ENCODE measurements around the gene RIT2.

Gene RIT2

DNA sequence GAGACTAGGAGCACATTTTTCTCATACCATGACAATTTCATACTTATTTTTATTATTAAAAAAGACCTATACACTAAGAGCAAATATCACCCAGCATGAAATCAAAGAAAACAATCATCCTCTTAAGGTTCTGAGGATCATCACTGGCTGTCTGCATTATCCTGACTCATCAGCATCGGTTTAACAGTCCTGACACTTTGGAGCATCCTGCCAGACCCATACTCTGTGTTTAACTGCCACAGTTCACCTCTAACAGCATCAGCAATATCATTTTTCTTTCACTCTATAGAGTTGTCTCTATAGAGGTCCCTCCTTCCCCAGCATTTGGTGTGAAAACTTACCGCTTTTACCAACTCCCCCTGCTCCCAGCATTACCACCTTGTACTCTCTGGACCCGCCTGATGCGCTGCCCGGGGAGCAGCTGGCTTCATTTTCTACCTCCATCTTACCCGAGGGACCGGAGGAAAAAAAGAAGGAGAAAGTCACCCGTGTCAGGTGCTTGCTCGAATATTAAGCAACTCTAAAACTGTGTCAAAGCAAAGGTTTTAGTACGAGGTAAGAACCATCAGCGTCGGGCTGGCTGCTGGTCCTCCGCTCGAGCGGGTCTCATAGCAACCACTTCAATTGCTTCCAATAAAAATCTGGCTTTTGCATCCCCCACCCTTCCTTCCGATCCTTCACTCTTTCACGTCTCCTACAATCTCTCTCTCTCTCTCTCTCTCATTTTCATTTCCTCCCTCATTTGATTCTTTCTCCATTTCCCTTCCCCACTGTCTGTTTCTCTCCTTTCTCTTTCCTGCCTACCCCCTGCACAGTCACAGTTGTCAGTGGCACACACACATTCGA lies at the start of gene RIT2:
RIT2 (minus strand) TSS at position 610 of the 846 bp plus-strand sequence.
- no peak for DNase-seq

GRCh38 chr18:43161528-43161927 lies 46.0 kb upstream of the RIT2 start:
- no peak for DNase-seq

- DNase-seq, result no peak
These were observed 45.0 kb upstream of the RIT2 start for GRCh38 chr18:43160509-43160908.

DNA sequence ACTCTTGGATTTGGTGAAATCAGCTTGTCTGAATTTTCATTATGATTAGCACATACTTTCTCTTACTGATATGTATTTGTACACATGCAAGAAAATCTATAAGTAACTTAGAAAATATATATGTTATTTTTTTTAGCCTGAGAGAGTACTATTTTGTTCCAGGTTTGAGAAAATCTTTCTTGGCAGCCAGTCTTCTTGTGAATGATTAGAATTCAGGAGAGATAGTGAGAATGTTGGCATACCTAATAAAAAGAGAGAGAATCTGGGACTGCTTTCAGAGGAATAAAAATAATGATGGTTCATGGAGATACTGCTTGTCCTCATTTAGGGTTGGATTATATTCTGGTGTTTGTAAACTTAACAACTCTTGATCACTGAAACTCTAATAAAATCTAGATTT lies 44.4 kb upstream of the RIT2 start:
- DNase-seq, result no peak

GRCh38 chr18:43159086-43159770 lies 43.7 kb upstream of the RIT2 start:
- no peak for DNase-seq

- no peak for DNase-seq
These were observed 42.9 kb upstream of the RIT2 start for GRCh38 chr18:43158381-43158780.

DNA sequence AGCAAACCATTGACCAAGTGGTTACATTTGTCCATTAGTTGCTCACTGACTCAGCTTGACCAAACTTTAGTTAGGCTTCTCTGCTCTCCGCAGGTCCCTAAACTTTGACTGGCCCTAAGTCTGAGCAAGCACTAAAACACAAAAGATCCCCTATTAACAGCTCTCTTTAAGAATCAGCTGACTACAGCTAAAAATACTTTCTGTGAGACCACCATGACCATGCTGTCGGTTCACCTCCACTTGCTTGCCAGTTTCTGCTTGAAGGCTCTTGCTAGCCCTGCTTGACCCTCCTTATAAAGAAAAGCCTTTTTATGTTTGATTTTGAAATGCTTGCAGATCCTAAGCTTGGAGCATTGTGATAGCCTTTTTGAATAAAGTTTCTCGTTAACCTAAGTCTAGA lies 40.4 kb upstream of the RIT2 start:
- DNase-seq, result no peak

DNA sequence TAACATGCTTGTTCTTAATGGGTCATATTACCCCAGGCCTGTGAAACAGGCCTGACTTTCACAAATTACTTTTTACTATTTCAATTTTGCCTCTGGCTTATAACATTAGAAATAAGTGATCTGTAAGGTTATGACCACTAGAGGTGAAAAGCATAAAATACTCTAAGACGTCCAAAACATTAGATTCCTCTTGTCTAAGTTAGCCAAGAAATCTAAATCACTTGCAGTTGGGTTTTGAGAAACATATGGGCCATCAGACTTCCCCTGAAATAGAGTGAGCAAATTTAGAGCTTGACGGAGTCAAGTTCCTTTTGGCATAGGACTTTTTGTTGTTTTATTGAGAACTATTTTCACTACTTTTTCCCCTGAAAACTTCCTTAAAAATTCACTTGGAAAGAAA lies 32.7 kb upstream of the RIT2 start:
- no peak for DNase-seq

GRCh38 chr18:43141208-43141607 lies 25.7 kb upstream of the RIT2 start:
- DNase-seq, result no peak

GRCh38 chr18:43139288-43139946 lies 23.9 kb upstream of the RIT2 start:
- DNase-seq, result no peak

DNA sequence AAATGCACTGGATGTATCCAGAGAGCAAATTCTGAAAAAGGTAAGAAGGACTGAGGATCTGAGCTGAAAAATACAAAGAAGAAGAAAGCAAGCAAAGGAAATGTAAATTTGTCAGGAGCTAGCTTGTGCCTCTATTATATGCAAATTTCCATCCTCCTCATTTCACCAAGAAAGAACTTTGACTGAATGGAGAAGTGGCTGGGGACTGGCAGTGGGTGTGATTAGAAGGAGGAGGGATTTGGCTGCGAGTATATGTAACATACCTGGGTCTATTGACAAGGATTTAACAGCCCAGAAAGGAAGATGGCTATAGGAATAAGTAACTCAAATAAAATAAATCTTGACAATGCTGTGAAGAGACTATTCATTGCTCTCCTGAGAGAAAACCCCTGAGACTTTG lies 19.4 kb upstream of the RIT2 start:
- DNase-seq, result no peak

DNA sequence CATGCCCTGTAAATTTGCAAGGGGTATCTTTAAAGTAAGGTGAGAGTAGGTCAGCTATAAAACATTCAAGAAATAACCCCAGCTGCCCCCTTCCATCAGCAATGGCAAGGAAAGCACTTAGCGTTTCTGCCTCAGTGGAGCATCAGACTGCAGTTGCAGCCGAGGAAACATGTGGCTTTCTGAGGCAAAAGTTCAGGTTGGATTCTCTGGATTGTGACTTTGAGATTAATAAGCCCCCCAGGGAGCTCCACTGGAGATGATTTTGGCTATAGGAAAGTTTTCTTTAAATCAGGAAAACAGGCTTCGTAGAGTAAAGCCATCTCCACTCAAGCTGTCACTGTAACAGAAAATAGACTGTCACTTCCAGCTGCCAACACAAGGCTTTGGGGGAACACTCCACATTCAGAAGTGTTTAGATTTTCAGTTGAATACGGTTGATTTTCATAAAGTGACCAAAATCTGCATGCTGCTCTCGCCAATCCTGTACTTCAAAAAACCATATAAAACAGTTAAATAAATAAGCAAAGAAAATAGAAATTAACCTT lies 15.3 kb upstream of the RIT2 start:
- no peak for DNase-seq

DNA sequence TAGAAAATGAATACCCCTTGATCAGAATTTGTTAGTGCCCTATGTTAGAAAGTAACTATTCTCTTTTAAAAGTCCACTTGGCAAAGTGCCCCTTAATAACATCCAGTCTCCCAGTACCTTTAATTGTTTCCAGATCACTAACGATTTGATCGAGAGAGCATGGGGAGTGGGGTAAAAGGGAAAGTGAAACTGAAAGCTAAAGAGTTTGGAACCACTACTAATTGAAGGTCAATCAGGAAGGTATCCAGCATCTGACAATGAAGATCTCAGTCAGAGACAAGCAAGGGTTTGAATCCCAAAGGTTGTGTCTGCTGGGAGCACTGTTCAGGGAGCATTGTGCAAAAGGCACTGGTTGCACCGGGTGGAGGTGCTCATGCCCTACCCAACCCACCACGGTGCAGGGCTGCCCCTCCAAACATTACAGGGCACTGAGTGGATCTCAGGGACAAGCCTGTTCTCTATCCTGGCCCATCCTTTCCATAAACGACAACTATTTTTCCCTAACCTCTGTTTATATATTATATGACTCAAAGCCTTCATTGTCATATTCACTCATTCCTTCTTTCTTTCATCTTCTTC lies 14.6 kb upstream of the RIT2 start:
- DNase-seq, result no peak

- no peak for DNase-seq
These were observed 10.0 kb upstream of the RIT2 start for GRCh38 chr18:43125471-43125870.

- no peak for DNase-seq
These were observed 7.5 kb upstream of the RIT2 start for GRCh38 chr18:43122955-43123354.

DNA sequence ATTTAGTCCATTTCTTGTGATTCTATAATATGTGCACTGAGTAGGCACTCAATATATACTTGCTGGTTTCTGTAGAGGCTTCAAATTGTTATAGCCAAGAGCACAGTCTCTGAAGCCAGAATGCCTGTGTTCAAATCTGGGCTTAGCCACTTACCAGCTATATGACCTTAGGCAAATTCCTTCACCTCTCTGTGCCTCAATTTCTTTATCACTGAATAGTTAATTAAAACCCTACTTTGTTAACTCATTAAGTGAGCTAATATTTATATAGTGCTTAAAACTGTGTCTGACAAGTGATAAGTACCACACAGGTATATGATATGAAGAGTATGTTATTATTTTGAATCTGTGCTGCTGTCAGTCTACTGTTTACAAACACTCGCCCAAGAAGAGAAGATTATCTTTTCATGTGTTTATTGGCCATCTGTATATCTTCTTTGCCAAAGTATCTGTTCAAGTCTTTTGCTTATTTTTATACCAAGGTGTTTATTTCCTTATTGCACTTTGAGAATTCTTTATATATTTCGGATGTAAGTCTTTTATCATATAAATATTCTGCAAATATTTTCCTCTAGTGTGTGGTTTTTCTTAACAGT lies 1.3 kb upstream of the RIT2 start:
- no peak for DNase-seq

GRCh38 chr18:43113220-43113895 lies 2.1 kb downstream of the RIT2 start:
- DNase-seq, result no peak

DNA sequence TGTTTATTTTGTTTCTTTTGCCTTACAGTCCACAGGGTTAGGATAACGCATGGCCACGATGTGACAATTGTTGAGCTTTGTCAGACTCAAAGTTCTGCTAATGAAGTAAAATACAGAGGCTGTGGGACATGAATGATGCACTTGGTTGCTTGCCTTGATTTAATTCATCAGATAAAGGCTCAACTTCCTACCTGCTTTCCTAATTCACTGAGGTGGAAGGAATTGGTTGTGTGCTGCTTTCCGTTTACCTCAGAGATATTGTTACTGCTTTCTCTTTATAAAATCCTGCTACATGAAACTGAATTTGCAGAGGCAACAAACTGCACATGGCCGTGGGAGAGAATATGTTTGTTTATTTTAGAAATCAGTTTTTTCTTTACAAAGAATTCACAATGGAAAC lies 6.6 kb downstream of the RIT2 start:
- DNase-seq, result no peak

GRCh38 chr18:43108469-43108868 lies 7.0 kb downstream of the RIT2 start:
- no peak for DNase-seq

DNA sequence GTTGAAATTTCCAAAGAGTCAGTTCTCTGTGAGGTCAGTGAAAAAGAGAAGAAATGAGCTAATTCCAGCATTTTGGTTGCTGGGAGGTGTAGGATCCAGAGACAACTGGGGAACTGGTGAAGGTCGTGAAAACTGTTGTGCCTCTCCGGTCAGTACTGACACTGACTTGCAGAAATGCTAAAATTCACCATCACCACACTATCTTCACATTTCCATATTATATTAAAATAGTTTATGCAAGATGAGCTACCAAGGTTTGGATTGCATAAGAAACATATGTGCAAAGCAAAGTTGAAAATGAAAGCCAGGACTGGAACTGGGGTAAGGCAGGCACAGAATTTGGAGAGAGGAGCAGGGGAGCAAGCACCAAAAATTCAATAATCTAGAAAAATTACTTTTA lies 21.8 kb downstream of the RIT2 start:
- no peak for DNase-seq

- DNase-seq, result no peak
These were observed 22.9 kb downstream of the RIT2 start for GRCh38 chr18:43092539-43092938.

DNA sequence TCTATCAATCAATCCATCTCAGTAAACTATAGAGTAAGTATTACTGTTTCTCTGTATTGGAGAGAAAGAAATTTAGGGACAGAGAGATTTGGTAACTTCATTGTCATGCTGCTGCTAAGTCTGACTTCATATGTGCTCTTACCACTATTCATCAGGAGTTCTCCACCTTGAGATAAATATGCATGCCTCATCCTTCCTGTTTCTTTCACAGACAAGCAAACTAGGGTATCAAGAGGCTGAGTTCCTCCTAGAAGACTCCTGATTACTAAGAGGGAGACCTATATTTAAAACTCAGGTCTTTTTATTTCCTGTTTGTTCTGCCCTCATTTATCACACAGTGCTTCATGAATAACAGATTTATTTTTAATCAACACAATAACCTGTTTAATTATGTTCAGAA lies 34.1 kb downstream of the RIT2 start:
- DNase-seq, result no peak
